Neural progenitor cell (in vitro differentiated cells): ENCODE measurements around the gene ARMH2.

ENCODE experiments used
- EZH2 ChIP-seq: fragments of 200-600 bp; sonication (generic); IDR thresholded peaks from 2 replicates; pipeline ENCODE4 v1.6.1; 2017; ENCODE audit warnings: antibody characterized with exemption, mild to moderate bottlenecking, moderate library complexity
- EZH2phosphoT487 ChIP-seq: fragments of 200-600 bp; sonication (generic); IDR thresholded peaks from 2 replicates; pipeline ENCODE4 v1.6.1; 2017; ENCODE audit warnings: antibody characterized with exemption
- TF ChIP-seq, protein P1 (sequence below): fragments of 200-600 bp; sonication (generic); IDR thresholded peaks from 2 replicates; pipeline ENCODE4 v1.5.1; 2017; ENCODE audit warnings: antibody characterized with exemption, mild to moderate bottlenecking

DNA sequence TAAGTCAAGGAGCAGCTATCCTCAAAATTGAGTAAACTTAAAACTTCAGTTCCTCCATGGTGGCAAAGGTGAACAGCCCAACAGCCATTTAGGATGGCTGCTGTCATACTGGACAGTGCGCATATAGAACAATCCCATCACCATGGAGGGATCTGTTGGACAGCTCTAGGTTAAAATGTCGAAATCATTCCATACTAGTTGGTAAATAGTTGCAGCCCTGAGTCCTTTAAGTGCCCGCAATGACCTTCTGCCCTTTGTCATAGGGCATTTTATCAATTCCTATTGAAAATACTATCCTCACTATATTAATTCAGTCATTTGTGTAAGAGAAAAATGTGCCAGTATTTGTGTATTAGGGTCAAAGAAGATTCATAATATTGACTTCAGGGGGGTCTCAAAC lies 8.9 kb upstream of the ARMH2 start:
- TF ChIP-seq, protein P1, sequence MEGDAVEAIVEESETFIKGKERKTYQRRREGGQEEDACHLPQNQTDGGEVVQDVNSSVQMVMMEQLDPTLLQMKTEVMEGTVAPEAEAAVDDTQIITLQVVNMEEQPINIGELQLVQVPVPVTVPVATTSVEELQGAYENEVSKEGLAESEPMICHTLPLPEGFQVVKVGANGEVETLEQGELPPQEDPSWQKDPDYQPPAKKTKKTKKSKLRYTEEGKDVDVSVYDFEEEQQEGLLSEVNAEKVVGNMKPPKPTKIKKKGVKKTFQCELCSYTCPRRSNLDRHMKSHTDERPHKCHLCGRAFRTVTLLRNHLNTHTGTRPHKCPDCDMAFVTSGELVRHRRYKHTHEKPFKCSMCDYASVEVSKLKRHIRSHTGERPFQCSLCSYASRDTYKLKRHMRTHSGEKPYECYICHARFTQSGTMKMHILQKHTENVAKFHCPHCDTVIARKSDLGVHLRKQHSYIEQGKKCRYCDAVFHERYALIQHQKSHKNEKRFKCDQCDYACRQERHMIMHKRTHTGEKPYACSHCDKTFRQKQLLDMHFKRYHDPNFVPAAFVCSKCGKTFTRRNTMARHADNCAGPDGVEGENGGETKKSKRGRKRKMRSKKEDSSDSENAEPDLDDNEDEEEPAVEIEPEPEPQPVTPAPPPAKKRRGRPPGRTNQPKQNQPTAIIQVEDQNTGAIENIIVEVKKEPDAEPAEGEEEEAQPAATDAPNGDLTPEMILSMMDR, result no peak
- TF ChIP-seq EZH2 (no peak), EZH2phosphoT487 (no peak)
